HG03064 (cell line): ENCODE results near the gene STIM1.
A peak's percentile ranks its signal among the peaks of the same experiment; 100 is the strongest.

Experiments
- ATAC-seq: cut with Tn5 transposase; IDR thresholded peaks from one replicate; pipeline ENCODE4 v1.9.1; 2021; ENCODE audit warnings: low read depth; ENCODE audit not compliant: unreplicated experiment

The STIM1 gene

GRCh38 chr11:3942956-3943497, 87.6 kb downstream of the STIM1 start:
- ATAC-seq, result no peak

GRCh38 chr11:3944198-3944597, 88.7 kb downstream of the STIM1 start:
- ATAC-seq, result no peak

GRCh38 chr11:3946455-3947017, 91.1 kb downstream of the STIM1 start:
- no peak for ATAC-seq

GRCh38 chr11:3947061-3947460, 91.6 kb downstream of the STIM1 start:
- ATAC-seq, result peak; percentile 77

- ATAC-seq, result no peak
These were observed 93.7 kb downstream of the STIM1 start for GRCh38 chr11:3949125-3949524.

- ATAC-seq, result no peak
These were observed 95.7 kb downstream of the STIM1 start for GRCh38 chr11:3950996-3951660.

- no peak for ATAC-seq
These were observed 97.3 kb downstream of the STIM1 start for GRCh38 chr11:3952715-3953114.

- no peak for ATAC-seq
These were observed 97.9 kb downstream of the STIM1 start for GRCh38 chr11:3953327-3953726.

GRCh38 chr11:3954448-3955298, 99.2 kb downstream of the STIM1 start:
- no peak for ATAC-seq

GRCh38 chr11:3955299-3955665, 99.8 kb downstream of the STIM1 start:
- no peak for ATAC-seq

GRCh38 chr11:3956038-3956437, 100.6 kb downstream of the STIM1 start:
- ATAC-seq, result no peak

GRCh38 chr11:3956748-3957147, 101.3 kb downstream of the STIM1 start:
- ATAC-seq, result no peak

- ATAC-seq, result no peak
These were observed 102.0 kb downstream of the STIM1 start for GRCh38 chr11:3957437-3957836.

GRCh38 chr11:3958281-3958680, 102.8 kb downstream of the STIM1 start:
- ATAC-seq, result no peak

- peak; percentile 72 for ATAC-seq
These were observed 103.8 kb downstream of the STIM1 start for GRCh38 chr11:3959015-3959902.

- no peak for ATAC-seq
These were observed 104.4 kb downstream of the STIM1 start for GRCh38 chr11:3959903-3960265.

- no peak for ATAC-seq
These were observed 107.0 kb downstream of the STIM1 start for GRCh38 chr11:3962406-3962840.

- ATAC-seq, result no peak
These were observed 108.6 kb downstream of the STIM1 start for GRCh38 chr11:3964056-3964455.

- ATAC-seq, result no peak
These were observed 109.6 kb downstream of the STIM1 start for GRCh38 chr11:3964935-3965604.

GRCh38 chr11:3967695-3968094, 112.2 kb downstream of the STIM1 start:
- no peak for ATAC-seq
